AG09309 (cell line): ENCODE data around the gene MYMX.
"Not testable (repeated sequence)": the region's sequence is repeated elsewhere in the genome, so short reads cannot be mapped to it uniquely, and the experiment has no call there.

Source experiments
- DNase-seq: peaks from one replicate; pipeline ENCODE4 v3.0.0-alpha.2; 2010; ENCODE audit warnings: low read depth
- H3K4me3 ChIP-seq: 2 replicates; pipeline ENCODE4 v1.5.1; 2011; ENCODE audit warnings: mild to moderate bottlenecking, low read depth, low read length, moderate library complexity; ENCODE audit not compliant: control insufficient read depth
- TF ChIP-seq, protein P1 (sequence below): IDR thresholded peaks from 2 replicates; pipeline ENCODE4 v1.5.1; 2011; ENCODE audit warnings: mild to moderate bottlenecking, low read depth, low read length, inconsistent platforms; ENCODE audit not compliant: insufficient read depth, control insufficient read depth; ENCODE audit errors: missing control alignments

The MYMX gene

DNA sequence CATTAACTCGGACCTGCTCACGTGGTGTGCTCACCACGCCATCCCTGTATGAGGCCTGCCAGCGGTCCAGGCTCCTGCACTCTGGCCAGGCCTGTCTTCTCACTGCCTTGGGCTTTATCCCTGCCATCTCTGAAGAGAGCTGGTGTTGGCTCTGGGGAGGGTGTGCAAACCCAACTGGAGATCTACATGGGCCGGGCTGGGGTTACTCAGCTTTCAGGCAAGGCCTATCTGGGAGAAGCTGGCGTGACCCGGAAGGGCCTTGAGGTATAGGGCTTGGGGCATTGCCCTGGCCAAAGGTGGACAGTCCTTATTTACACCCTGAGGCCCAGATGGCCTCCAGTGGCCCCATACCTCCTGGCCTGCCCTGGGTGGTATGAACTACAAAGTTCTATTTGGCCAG, 11.7 kb downstream of the MYMX start:
- TF ChIP-seq, protein P1, sequence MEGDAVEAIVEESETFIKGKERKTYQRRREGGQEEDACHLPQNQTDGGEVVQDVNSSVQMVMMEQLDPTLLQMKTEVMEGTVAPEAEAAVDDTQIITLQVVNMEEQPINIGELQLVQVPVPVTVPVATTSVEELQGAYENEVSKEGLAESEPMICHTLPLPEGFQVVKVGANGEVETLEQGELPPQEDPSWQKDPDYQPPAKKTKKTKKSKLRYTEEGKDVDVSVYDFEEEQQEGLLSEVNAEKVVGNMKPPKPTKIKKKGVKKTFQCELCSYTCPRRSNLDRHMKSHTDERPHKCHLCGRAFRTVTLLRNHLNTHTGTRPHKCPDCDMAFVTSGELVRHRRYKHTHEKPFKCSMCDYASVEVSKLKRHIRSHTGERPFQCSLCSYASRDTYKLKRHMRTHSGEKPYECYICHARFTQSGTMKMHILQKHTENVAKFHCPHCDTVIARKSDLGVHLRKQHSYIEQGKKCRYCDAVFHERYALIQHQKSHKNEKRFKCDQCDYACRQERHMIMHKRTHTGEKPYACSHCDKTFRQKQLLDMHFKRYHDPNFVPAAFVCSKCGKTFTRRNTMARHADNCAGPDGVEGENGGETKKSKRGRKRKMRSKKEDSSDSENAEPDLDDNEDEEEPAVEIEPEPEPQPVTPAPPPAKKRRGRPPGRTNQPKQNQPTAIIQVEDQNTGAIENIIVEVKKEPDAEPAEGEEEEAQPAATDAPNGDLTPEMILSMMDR, result no peak
- no peak for DNase-seq
- H3K4me3 ChIP-seq, result no peak overlapping the region

DNA sequence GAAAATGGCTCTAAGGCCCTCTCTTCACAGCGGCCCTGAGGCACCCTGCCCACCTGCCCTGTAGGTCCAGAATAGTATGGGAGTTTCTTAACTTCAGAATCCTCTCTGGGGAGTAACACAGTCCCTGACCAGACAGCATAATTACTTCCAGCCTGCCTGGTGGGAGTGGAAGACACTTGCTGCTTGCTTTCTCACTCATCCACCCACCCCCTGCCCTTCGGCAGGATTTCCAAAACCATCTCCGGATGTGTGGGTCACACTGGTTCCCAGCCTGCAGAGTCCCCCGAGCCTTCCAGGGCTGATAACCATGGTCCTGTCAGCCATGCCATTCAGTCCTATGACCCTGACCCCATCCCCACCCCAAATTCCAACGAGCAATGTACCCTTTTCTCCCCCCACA, 12.1 kb downstream of the MYMX start:
- no peak for DNase-seq
- TF ChIP-seq, protein P1, result no peak
- no peak overlapping the region for H3K4me3 ChIP-seq

- DNase-seq, result no peak
Observed at GRCh38 chr6:44229376-44230033, 12.8 kb downstream of the MYMX start.

DNA sequence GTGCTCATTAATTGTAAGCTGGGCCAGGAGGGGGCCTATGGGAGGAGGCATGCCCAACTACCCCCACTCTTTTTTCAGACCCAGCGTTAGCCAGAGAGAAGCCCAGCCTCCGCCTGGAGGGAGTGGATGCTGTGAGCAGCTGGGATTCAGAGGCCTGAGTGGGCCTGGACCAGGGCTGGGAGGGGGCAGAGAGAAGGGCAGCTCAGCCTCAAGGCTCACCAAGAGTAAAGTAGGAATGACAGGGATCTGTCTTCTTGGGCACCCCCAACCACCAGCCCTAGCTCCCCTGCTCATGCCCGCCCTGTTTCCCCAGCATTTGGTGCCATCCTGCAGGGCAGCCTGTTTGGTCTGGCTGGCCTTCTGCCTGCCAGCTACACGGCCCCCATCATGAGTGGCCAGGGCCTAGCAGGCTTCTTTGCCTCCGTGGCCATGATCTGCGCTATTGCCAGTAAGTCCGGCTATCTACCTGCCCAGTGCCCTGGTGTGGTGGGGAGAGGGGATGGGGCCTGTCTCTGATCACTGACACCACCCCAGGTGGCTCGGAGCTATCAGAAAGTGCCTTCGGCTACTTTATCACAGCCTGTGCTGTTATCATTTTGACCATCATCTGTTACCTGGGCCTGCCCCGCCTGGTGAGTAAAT, 13.4 kb downstream of the MYMX start:
- no peak overlapping the region for H3K4me3 ChIP-seq
- TF ChIP-seq, protein P1, result no peak
- DNase-seq, result no peak

More at GRCh38 chr6:44229376-44230033, 12.8 kb downstream of the MYMX start:
- TF ChIP-seq, protein P1, result no peak
- no peak overlapping the region for H3K4me3 ChIP-seq

- not testable (repeated sequence) for DNase-seq, H3K4me3 ChIP-seq
Observed at GRCh38 chr6:44231426-44231825, 14.7 kb downstream of the MYMX start.

GRCh38 chr6:44232676-44233566, 16.2 kb downstream of the MYMX start:
- DNase-seq, result no peak
- no peak overlapping the region for H3K4me3 ChIP-seq
- TF ChIP-seq, protein P1, result no peak
